ENCODE measurements around the gene DGKI. TPM values are rescaled to one million over a fixed set of nuclear protein-coding genes. Genes with fewer than 3 reads are reported as not detected.

Gene DGKI
- polyA plus RNA-seq, 4 donors = 1.5 to 2.0 (median 1.7) TPM

- no peak for DNase-seq (ENCODE audit: low read depth in 4 of 4, low spot score in 2 of 4)
These were observed 274.6 kb downstream of the DGKI start for GRCh38 chr7:137572056-137572784.

- no peak for DNase-seq (ENCODE audit: low read depth in 4 of 4, low spot score in 2 of 4)
These were observed 282.1 kb downstream of the DGKI start for GRCh38 chr7:137564677-137565076.

GRCh38 chr7:137563981-137564380 is 282.8 kb downstream of the DGKI start:
- DNase-seq (ENCODE audit: low read depth in 4 of 4, low spot score in 2 of 4) = no peak

- DNase-seq (ENCODE audit: low read depth in 4 of 4, low spot score in 2 of 4) = no peak
These were observed 299.3 kb downstream of the DGKI start for GRCh38 chr7:137547485-137547884.

- DNase-seq (ENCODE audit: low read depth in 4 of 4, low spot score in 2 of 4) = no peak
These were observed 300.1 kb downstream of the DGKI start for GRCh38 chr7:137546671-137547070.

GRCh38 chr7:137546009-137546408 is 300.8 kb downstream of the DGKI start:
- no peak for DNase-seq (ENCODE audit: low read depth in 4 of 4, low spot score in 2 of 4)

GRCh38 chr7:137545059-137545716 is 301.6 kb downstream of the DGKI start:
- no peak for DNase-seq (ENCODE audit: low read depth in 4 of 4, low spot score in 2 of 4)

GRCh38 chr7:137544453-137545058 is 302.2 kb downstream of the DGKI start:
- no peak for DNase-seq (ENCODE audit: low read depth in 4 of 4, low spot score in 2 of 4)

- DNase-seq (ENCODE audit: low read depth in 4 of 4, low spot score in 2 of 4) = no peak
These were observed 307.6 kb downstream of the DGKI start for GRCh38 chr7:137539111-137539715.

- no peak for DNase-seq (ENCODE audit: low read depth in 4 of 4, low spot score in 2 of 4)
These were observed 308.4 kb downstream of the DGKI start for GRCh38 chr7:137538361-137538762.

- DNase-seq (ENCODE audit: low read depth in 4 of 4, low spot score in 2 of 4) = no peak
These were observed 311.2 kb downstream of the DGKI start for GRCh38 chr7:137535579-137535978.

GRCh38 chr7:137531671-137532070 is 315.1 kb downstream of the DGKI start:
- no peak for DNase-seq (ENCODE audit: low read depth in 4 of 4, low spot score in 2 of 4)

- no peak for DNase-seq (ENCODE audit: low read depth in 4 of 4, low spot score in 2 of 4)
These were observed 319.1 kb downstream of the DGKI start for GRCh38 chr7:137527634-137528033.

GRCh38 chr7:137523171-137523570 is 323.6 kb downstream of the DGKI start:
- no peak for DNase-seq (ENCODE audit: low read depth in 4 of 4, low spot score in 2 of 4)

- no peak for DNase-seq (ENCODE audit: low read depth in 4 of 4, low spot score in 2 of 4)
These were observed 325.3 kb downstream of the DGKI start for GRCh38 chr7:137521451-137521850.

- no peak for DNase-seq (ENCODE audit: low read depth in 4 of 4, low spot score in 2 of 4)
These were observed 326.8 kb downstream of the DGKI start for GRCh38 chr7:137519947-137520346.

- DNase-seq (ENCODE audit: low read depth in 4 of 4, low spot score in 2 of 4) = no peak
These were observed 327.5 kb downstream of the DGKI start for GRCh38 chr7:137519181-137519691.

- no peak for DNase-seq (ENCODE audit: low read depth in 4 of 4, low spot score in 2 of 4)
These were observed 333.7 kb downstream of the DGKI start for GRCh38 chr7:137513091-137513490.

GRCh38 chr7:137507096-137507495 is 339.7 kb downstream of the DGKI start:
- DNase-seq (ENCODE audit: low read depth in 4 of 4, low spot score in 2 of 4) = no peak

- no peak for DNase-seq (ENCODE audit: low read depth in 4 of 4, low spot score in 2 of 4)
These were observed 340.7 kb downstream of the DGKI start for GRCh38 chr7:137506031-137506430.

- no peak for DNase-seq (ENCODE audit: low read depth in 4 of 4, low spot score in 2 of 4)
These were observed 345.2 kb downstream of the DGKI start for GRCh38 chr7:137501562-137501961.
